Activated CD8-positive, alpha-beta memory T cell treated with anti-CD3 and anti-CD28 coated beads for 36 hours (primary cell): ENCODE measurements around the gene SELENOT. TPM values are rescaled to one million over a fixed set of nuclear protein-coding genes. Genes with fewer than 3 reads are reported as not detected.
"Not testable (repeated sequence)": the region's sequence is repeated elsewhere in the genome, so short reads cannot be mapped to it uniquely, and the experiment has no call there.

ENCODE experiments used
- CTCF ChIA-PET: fragments of 350-600 bp; sonication (Branson Sonifier 250); formaldehyde crosslinking; loops from one replicate; lab custom pipeline; 2021; ENCODE audit warnings: antibody characterized with exemption; lab: Charles Lee
- POLR2A ChIA-PET: fragments of 350-600 bp; sonication (Branson Sonifier 250); formaldehyde crosslinking; loops from one replicate; lab custom pipeline; 2021; ENCODE audit warnings: antibody characterized with exemption; lab: Charles Lee
- total RNA-seq, 2 experiments: library from RNA; stranded (reverse); gene quantifications; one replicate each; pipeline ENCODE4 v1.2.3, GENCODE V29; 2021

SELENOT gene
- 100 to 1,000 TPM; 136 to 138 TPM for total RNA-seq

GRCh38 chr3:150603153-150603979 is at the start of gene SELENOT:
Gene SELENOT (plus strand): TSS chr3:150603321. CDS start chr3:150603363, 42 bp downstream.
- ChIA-PET CTCF (interaction anchor here (0.8 to 1.3 kb wide), 2 partner anchors 14 to 52 kb away, joined by 3 to 4 read pairs; no protein-coding TSS in a partner anchor), POLR2A (interaction anchor here (0.6 to 1.5 kb wide), 13 partner anchors 9 to 195 kb away, joined by 3 to 14 read pairs (median 4); partner anchors contain the start of genes EIF2A, ERICH6, SERP1 and SIAH2)

- POLR2A ChIA-PET, result interaction anchor here (0.6 kb wide), 1 partner anchor 50 kb away, joined by 3 read pairs; no protein-coding TSS in a partner anchor
- CTCF ChIA-PET, result no interaction called here
Measured at GRCh38 chr3:150555859-150556436, 47.2 kb upstream of the SELENOT start.

GRCh38 chr3:150556792-150557191 is 46.3 kb upstream of the SELENOT start:
- CTCF ChIA-PET, result no interaction called here

GRCh38 chr3:150557725-150558124 is 45.4 kb upstream of the SELENOT start:
- ChIA-PET POLR2A (no interaction called here), CTCF (no interaction called here)

More at GRCh38 chr3:150556792-150557191, 46.3 kb upstream of the SELENOT start:
- POLR2A ChIA-PET, result interaction anchor here (0.6 kb wide), 1 partner anchor 49 kb away, joined by 3 read pairs; no protein-coding TSS in a partner anchor

GRCh38 chr3:150564243-150564642 is 38.9 kb upstream of the SELENOT start:
- CTCF ChIA-PET, result no interaction called here

GRCh38 chr3:150567328-150567727 is 35.8 kb upstream of the SELENOT start:
- ChIA-PET CTCF (no interaction called here), POLR2A (no interaction called here)

More at GRCh38 chr3:150564243-150564642, 38.9 kb upstream of the SELENOT start:
- POLR2A ChIA-PET, result no interaction called here

GRCh38 chr3:150577855-150578254 is 25.3 kb upstream of the SELENOT start:
- ChIA-PET CTCF (interaction anchor here (0.6 kb wide), 1 partner anchor 52 kb away, joined by 3 read pairs; no protein-coding TSS in a partner anchor), POLR2A (interaction anchor here (0.6 to 1.6 kb wide), 2 partner anchors 18 to 25 kb away, joined by 5 to 9 read pairs; partner anchors contain the start of gene SELENOT)

- ChIA-PET POLR2A (no interaction called here), CTCF (no interaction called here)
Measured at GRCh38 chr3:150581174-150581573, 21.9 kb upstream of the SELENOT start.

- ChIA-PET CTCF (no interaction called here), POLR2A (no interaction called here)
Measured at GRCh38 chr3:150582620-150583019, 20.5 kb upstream of the SELENOT start.

GRCh38 chr3:150583028-150583427 is 20.1 kb upstream of the SELENOT start:
- ChIA-PET POLR2A (no interaction called here), CTCF (no interaction called here)

GRCh38 chr3:150588027-150588830 is 14.9 kb upstream of the SELENOT start:
- ChIA-PET CTCF (interaction anchor here (0.6 kb wide), 1 partner anchor 230 kb away, joined by 3 read pairs; no protein-coding TSS in a partner anchor), POLR2A (no interaction called here)

GRCh38 chr3:150589759-150590158 is 13.4 kb upstream of the SELENOT start:
- ChIA-PET CTCF (interaction anchor here (1.0 kb wide), 1 partner anchor 13 kb away, joined by 4 read pairs; the partner anchor contains the start of gene SELENOT), POLR2A (interaction anchor here (1.4 kb wide), 1 partner anchor 13 kb away, joined by 3 read pairs; the partner anchor contains the start of gene SELENOT)

- ChIA-PET POLR2A (no interaction called here), CTCF (interaction anchor here (1.3 kb wide), 1 partner anchor 11 kb away, joined by 3 read pairs; no protein-coding TSS in a partner anchor)
Measured at GRCh38 chr3:150594150-150594549, 9.0 kb upstream of the SELENOT start.

GRCh38 chr3:150597646-150598045 is 5.5 kb upstream of the SELENOT start:
- ChIA-PET CTCF (no interaction called here), POLR2A (interaction anchor here (0.7 kb wide), 1 partner anchor 166 kb away, joined by 17 read pairs; no protein-coding TSS in a partner anchor)

- ChIA-PET POLR2A (interaction anchor here (0.5 kb wide), 1 partner anchor 15 kb away, joined by 3 read pairs; no protein-coding TSS in a partner anchor), CTCF (no interaction called here)
Measured at GRCh38 chr3:150599611-150600297, 3.4 kb upstream of the SELENOT start.

- POLR2A ChIA-PET, CTCF ChIA-PET: not testable (repeated sequence)
Measured at GRCh38 chr3:150600647-150601530, 2.2 kb upstream of the SELENOT start.
